Uterus (tissue), 4 donors: ENCODE results near the gene C10orf71. TPM values are rescaled to one million over a fixed set of nuclear protein-coding genes. Genes with fewer than 3 reads are reported as not detected.

Source experiments
- DNase-seq, 2 donors: peaks; one replicate each; pipeline ENCODE4 v3.0.0-alpha.2; 2019 to 2020
- H3K27ac ChIP-seq, 2 donors: fragments of 200-600 bp; sonication (generic); 1 replicate in 1 of 2; 2 replicates in 1 of 2; pipeline ENCODE4 v1.5.1; 2016 to 2018
- H3K27me3 ChIP-seq, 2 donors: fragments of 200-600 bp; sonication (generic); one replicate each; pipeline ENCODE4 v1.5.1; 2018 to 2019; ENCODE audit warnings: control low read depth in 1 of 2
- H3K36me3 ChIP-seq, 2 donors: fragments of 200-600 bp; sonication (generic); one replicate each; pipeline ENCODE4 v1.5.1; 2019; ENCODE audit warnings: control low read depth in 1 of 2
- H3K4me1 ChIP-seq, 2 donors: fragments of 200-600 bp; sonication (generic); one replicate each; pipeline ENCODE4 v1.5.1; 2018 to 2019; ENCODE audit warnings: control low read depth in 1 of 2
- H3K4me3 ChIP-seq, 2 donors: fragments of 200-600 bp; sonication (generic); 1 replicate in 1 of 2; 2 replicates in 1 of 2; pipeline ENCODE4 v1.5.1; 2018 to 2019; ENCODE audit warnings: mild to moderate bottlenecking in 1 of 2
- H3K9me3 ChIP-seq, 2 donors: fragments of 200-600 bp; sonication (generic); one replicate each; pipeline ENCODE4 v1.5.1; 2019; ENCODE audit warnings: control low read depth in 1 of 2
- POLR2A ChIP-seq, 2 donors: fragments of 450-650 bp; IDR thresholded peaks; one replicate each; pipeline ENCODE4 v1.6.1; 2016; ENCODE audit warnings: antibody characterized with exemption in 2 of 2, mild to moderate bottlenecking in 1 of 2, moderate library complexity in 1 of 2
- intact Hi-C: fragments of 100-400 bp; cut with DNase I; formaldehyde crosslinking; loops from one replicate; pipeline ENCODE4 v1.15.1; 2023; ENCODE audit warnings: low total_unique reads
- total RNA-seq, 4 donors: library from RNA; depleted of rRNA in 3 of 4; stranded (reverse); fragments of >200 nt in 3 of 4; gene quantifications; one replicate each; pipeline versions ENCODE4 v1.1.0 to v1.2.4, GENCODE V29; 2014 to 2023
- TF ChIP-seq, protein P1 (sequence below), 4 experiments: fragments of 200-600 bp in 2 of 4; fragments of 450-650 bp in 2 of 4; sonication (generic) in 2 of 4; IDR thresholded peaks; one replicate each; pipeline ENCODE4 v1.5.1; 2016 to 2019; ENCODE audit warnings: antibody characterized with exemption in 4 of 4, mild to moderate bottlenecking in 2 of 4, moderate library complexity in 1 of 4
- donor health status: DM: yes; HTN: yes; CAD: no.

C10orf71 gene
- total RNA-seq, 4 donors from 2014 or later, result not detected

DNA sequence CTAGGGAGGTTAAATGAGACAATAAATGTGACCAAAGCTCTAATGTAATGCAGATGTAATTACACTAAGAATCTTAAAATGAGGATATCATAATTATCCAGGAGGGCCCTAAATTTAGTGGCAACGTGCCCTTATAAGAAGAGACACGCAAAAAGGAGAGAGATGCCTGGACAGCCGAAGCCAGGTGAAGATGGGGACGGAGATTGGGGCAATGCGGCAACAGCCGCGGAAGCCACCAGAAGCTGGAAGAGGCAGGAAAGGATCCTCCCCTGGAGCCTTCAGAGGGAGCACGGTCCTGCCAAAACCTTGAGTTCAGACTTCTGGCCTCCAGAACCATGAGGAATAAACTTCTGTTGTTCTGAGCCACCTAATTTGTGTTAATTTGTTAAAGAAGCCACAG is 25.3 kb upstream of the C10orf71 start:
- DNase-seq, result no peak
- H3K4me3 ChIP-seq, result no peak overlapping the region
- H3K9me3 ChIP-seq, result no peaks in the 10 kb centered on the region
- TF ChIP-seq, protein P1, sequence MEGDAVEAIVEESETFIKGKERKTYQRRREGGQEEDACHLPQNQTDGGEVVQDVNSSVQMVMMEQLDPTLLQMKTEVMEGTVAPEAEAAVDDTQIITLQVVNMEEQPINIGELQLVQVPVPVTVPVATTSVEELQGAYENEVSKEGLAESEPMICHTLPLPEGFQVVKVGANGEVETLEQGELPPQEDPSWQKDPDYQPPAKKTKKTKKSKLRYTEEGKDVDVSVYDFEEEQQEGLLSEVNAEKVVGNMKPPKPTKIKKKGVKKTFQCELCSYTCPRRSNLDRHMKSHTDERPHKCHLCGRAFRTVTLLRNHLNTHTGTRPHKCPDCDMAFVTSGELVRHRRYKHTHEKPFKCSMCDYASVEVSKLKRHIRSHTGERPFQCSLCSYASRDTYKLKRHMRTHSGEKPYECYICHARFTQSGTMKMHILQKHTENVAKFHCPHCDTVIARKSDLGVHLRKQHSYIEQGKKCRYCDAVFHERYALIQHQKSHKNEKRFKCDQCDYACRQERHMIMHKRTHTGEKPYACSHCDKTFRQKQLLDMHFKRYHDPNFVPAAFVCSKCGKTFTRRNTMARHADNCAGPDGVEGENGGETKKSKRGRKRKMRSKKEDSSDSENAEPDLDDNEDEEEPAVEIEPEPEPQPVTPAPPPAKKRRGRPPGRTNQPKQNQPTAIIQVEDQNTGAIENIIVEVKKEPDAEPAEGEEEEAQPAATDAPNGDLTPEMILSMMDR (IDR thresholded peaks at IDR 0.05), result no peak
- TF ChIP-seq POLR2A (IDR thresholded peaks at IDR 0.05), result no peak
- H3K36me3 ChIP-seq, result no peaks in the 10 kb centered on the region
- no peak overlapping the region for H3K27ac ChIP-seq
- intact Hi-C loops, result no loop called here
- no peaks in the 10 kb centered on the region for H3K27me3 ChIP-seq
- no peaks in the 10 kb centered on the region for H3K4me1 ChIP-seq

DNA sequence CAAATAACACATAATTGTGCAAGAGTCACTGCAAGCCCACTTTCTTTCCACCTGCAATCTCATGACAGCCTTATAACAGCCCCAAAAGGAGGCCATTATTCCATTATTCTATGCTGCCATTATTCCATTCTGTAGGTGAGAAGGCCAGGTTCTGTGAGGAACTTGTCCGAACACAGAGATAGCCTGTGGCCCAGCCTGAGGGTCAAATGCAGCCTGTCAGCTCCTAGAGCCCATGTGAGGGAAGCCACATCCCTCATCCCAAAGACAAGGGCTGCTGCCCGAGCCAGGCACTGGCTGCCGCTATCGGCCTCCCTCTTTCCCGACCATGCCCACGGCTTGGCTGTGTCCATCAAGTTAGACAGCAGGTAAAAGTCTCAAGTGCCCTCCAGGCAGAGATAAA is 24.1 kb upstream of the C10orf71 start:
- Histone ChIP-seq H3K4me1 (no peaks in the 10 kb centered on the region), H3K4me3 (no peak overlapping the region), H3K27ac (no peak overlapping the region), H3K9me3 (no peaks in the 10 kb centered on the region), H3K36me3 (no peaks in the 10 kb centered on the region), H3K27me3 (no peaks in the 10 kb centered on the region)
- no peak for DNase-seq
- intact Hi-C loops, result no loop called here
- no peak for TF ChIP-seq POLR2A (IDR thresholded peaks at IDR 0.05)
- TF ChIP-seq, protein P1 (IDR thresholded peaks at IDR 0.05), result no peak

DNA sequence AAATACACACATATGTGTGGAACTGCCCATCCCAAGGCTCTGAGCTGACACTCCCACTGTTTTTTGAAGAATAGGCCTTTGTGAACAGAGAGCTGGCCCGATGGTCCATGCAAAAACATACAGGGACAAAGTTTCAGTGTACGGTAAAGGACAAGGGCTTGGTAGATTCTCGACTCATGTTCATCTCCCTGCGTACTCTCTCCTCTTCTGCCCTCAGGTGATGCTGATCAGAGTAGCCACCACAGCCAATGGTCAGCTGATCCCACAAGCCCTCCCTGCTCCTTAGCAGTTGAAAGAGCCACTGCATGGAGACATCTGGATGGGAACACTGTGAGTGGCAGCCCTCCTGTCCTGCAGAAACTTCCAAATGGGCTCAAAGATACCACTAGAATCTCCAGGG is 23.1 kb upstream of the C10orf71 start:
- intact Hi-C loops, result no loop called here
- no peak for DNase-seq
- TF ChIP-seq, protein P1 (IDR thresholded peaks at IDR 0.05), result no peak
- no peak for TF ChIP-seq POLR2A (IDR thresholded peaks at IDR 0.05)
- no peaks in the 10 kb centered on the region for H3K4me1 ChIP-seq
- H3K9me3 ChIP-seq, result no peaks in the 10 kb centered on the region
- H3K27me3 ChIP-seq, result no peaks in the 10 kb centered on the region
- no peak overlapping the region for H3K4me3 ChIP-seq
- H3K36me3 ChIP-seq, result no peaks in the 10 kb centered on the region
- no peak overlapping the region for H3K27ac ChIP-seq

DNA sequence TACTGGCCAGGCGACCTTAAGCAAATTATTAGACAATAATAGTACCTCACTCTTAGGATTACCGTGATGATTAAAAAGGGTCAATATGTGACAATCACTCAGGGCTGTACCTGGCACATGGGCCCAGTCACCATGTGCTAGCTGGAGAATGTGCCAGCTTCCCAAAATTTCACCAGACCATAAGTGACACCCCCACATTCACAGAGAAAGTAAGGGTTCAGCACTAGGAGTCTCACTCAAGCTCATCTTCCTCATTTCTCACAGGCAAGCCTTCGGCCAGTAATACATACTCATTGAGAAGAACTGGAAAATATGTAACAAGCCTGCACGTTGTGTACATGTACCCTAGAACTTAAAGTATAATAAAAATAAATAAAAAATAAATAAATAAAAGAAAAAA is 22.4 kb upstream of the C10orf71 start:
- no peaks in the 10 kb centered on the region for H3K4me1 ChIP-seq
- no peaks in the 10 kb centered on the region for H3K36me3 ChIP-seq
- DNase-seq, result no peak
- no peaks in the 10 kb centered on the region for H3K9me3 ChIP-seq
- H3K4me3 ChIP-seq, result no peak overlapping the region
- no peak overlapping the region for H3K27ac ChIP-seq
- TF ChIP-seq POLR2A (IDR thresholded peaks at IDR 0.05), result no peak
- TF ChIP-seq, protein P1 (IDR thresholded peaks at IDR 0.05), result no peak
- no peaks in the 10 kb centered on the region for H3K27me3 ChIP-seq
- intact Hi-C loops, result no loop called here

DNA sequence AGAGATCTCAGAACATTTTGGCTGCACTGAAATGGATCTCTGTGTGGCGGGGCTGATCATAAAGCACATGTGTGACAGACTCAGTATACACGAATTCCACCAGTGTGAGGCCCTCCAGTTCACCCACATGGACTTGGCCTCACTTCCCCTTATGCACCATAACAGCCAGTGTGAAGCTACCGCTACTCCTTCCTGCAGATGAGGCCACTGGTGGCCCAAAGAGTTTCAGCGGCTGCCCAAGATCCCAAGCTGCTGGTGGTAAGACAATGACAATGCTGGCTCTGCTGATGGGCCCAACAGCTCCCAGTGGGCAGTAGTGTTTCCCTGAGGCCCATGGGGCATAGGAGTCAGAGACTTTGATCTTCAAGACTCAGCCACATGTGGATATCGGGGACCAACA is 21.0 kb upstream of the C10orf71 start:
- Histone ChIP-seq H3K9me3 (no peaks in the 10 kb centered on the region), H3K36me3 (no peaks in the 10 kb centered on the region), H3K4me1 (no peaks in the 10 kb centered on the region), H3K4me3 (no peak overlapping the region), H3K27me3 (no peaks in the 10 kb centered on the region), H3K27ac (no peak overlapping the region)
- no peak for DNase-seq
- intact Hi-C loops, result no loop called here
- no peak for TF ChIP-seq POLR2A (IDR thresholded peaks at IDR 0.05)
- TF ChIP-seq, protein P1 (IDR thresholded peaks at IDR 0.05), result no peak
